CD8-positive, alpha-beta memory T cell (primary cell): Measurements from ENCODE around the gene GSTO2. TPM values are rescaled to one million over a fixed set of nuclear protein-coding genes. Genes with fewer than 3 reads are reported as not detected.

Experiments used
- CTCF ChIA-PET: fragments of 350-600 bp; sonication (Branson Sonifier 250); formaldehyde crosslinking; loops from one replicate; lab custom pipeline; 2021; ENCODE audit warnings: antibody characterized with exemption; lab: Charles Lee
- POLR2A ChIA-PET: fragments of 350-600 bp; sonication (Branson Sonifier 250); formaldehyde crosslinking; loops from one replicate; lab custom pipeline; 2021; ENCODE audit warnings: antibody characterized with exemption; lab: Charles Lee
- DNase-seq, 5 donors: peaks; one replicate each; pipeline versions ENCODE4 v3.0.0 to v3.0.0-alpha.2; 2020 to 2022; ENCODE audit warnings: mixed read lengths in 1 of 5
- H3K27ac ChIP-seq: one replicate; pipeline ENCODE4 v1.7.0; 2013; ENCODE audit warnings: low read depth, mild to moderate bottlenecking, low read length, moderate library complexity
- H3K27me3 ChIP-seq: 2 replicates; pipeline ENCODE4 v1.7.0; 2013; ENCODE audit warnings: low read length, mild to moderate bottlenecking; ENCODE audit not compliant: insufficient read depth, poor library complexity, severe bottlenecking
- H3K36me3 ChIP-seq: 2 replicates; pipeline ENCODE4 v1.7.0; 2013; ENCODE audit warnings: mild to moderate bottlenecking, low read length, moderate library complexity; ENCODE audit not compliant: insufficient read depth
- H3K4me1 ChIP-seq: 2 replicates; pipeline ENCODE4 v1.7.0; 2013; ENCODE audit warnings: mild to moderate bottlenecking, low read length, moderate library complexity; ENCODE audit not compliant: insufficient read depth
- H3K4me3 ChIP-seq: 2 replicates; pipeline ENCODE4 v1.7.0; 2013; ENCODE audit warnings: mild to moderate bottlenecking, low read length
- H3K9me3 ChIP-seq: 2 replicates; pipeline ENCODE4 v1.7.0; 2013; ENCODE audit warnings: mild to moderate bottlenecking, low read length
- H3K27ac Mint-ChIP-seq, 8 donors: one replicate each; pipeline ENCODE4 v1.8.0; 2020 to 2021; ENCODE audit warnings: mixed read lengths in 8 of 8, mild to moderate bottlenecking in 6 of 8, inconsistent platforms in 3 of 8, moderate library complexity in 3 of 8
- H3K27me3 Mint-ChIP-seq, 2 donors: one replicate each; pipeline ENCODE4 v1.8.0; 2020 to 2021; ENCODE audit warnings: mixed read lengths in 2 of 2, mild to moderate bottlenecking in 1 of 2, moderate library complexity in 1 of 2
- H3K36me3 Mint-ChIP-seq, 3 donors: one replicate each; pipeline ENCODE4 v1.8.0; 2020 to 2021; ENCODE audit warnings: mixed read lengths in 3 of 3, inconsistent platforms in 1 of 3, mild to moderate bottlenecking in 1 of 3
- H3K4me1 Mint-ChIP-seq, 3 donors: one replicate each; pipeline ENCODE4 v1.8.0; 2020 to 2021; ENCODE audit warnings: mixed read lengths in 3 of 3, inconsistent platforms in 1 of 3, mild to moderate bottlenecking in 1 of 3
- H3K4me3 Mint-ChIP-seq, 7 donors: one replicate each; pipeline ENCODE4 v1.8.0; 2020 to 2021; ENCODE audit warnings: mixed read lengths in 7 of 7, mild to moderate bottlenecking in 6 of 7, moderate library complexity in 4 of 7, inconsistent platforms in 2 of 7
- H3K9me3 Mint-ChIP-seq, 5 donors: one replicate each; pipeline ENCODE4 v1.8.0; 2020 to 2022; ENCODE audit warnings: mixed read lengths in 5 of 5, mild to moderate bottlenecking in 3 of 5, moderate library complexity in 2 of 5, inconsistent platforms in 1 of 5
- polyA plus RNA-seq: library from polyadenylated mRNA; unstranded; fragments of 300-500 nt; fragmentation: Illumina TruSeq; gene quantifications from one replicate; pipeline ENCODE4 v1.2.3, GENCODE V29; 2021
- total RNA-seq, 2 experiments: library from RNA; stranded (reverse); gene quantifications; one replicate each; pipeline ENCODE4 v1.2.3, GENCODE V29; 2021

GSTO2 gene
- total and polyA plus RNA-seq, 3 experiments from 2014 or later = 0.60 to 1.1 (median 0.93) TPM

DNA sequence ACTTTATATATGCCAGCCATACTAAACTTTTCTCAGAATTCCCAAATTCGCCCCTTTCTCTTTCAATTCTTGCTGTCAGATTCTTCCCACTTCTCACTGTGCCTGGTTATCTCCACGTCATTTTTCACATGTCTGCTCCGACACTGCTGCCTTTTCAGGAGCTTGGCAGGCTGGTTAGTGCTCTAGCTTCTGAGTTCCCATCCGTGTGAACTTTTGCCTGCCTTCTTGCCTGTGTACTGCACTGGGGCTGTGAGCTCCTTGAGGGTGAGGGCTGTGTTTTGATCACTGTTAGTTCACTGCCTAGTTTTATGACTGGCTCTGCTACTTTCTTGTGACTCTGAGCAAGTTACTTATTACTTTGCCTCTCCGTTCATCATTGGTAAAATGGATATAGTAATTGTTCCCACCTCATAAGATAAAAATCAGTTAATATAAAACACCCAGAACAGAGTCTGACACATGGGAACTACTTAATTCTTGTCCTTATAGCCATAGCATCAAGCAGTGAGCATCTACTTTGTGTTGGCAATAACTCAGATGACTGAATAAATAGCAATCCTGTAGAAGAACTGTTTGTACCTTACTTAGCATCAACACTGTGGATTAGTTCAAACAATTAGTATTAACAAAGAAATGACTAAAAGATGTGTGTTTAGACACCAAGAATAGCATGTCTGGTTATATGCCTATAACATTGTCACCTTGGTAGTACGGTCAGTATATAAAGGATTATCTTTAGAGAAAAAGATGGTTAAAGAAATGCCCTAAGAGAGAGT is 8.8 kb upstream of the GSTO2 start:
- Mint-ChIP-seq H3K27ac (peak overlapping the region; percentile 15 to 85 (median 64)), H3K4me1 (peaks cover 68 to 94% (median 82%) of the 10 kb centered on the region in 3 donors), H3K9me3 (no peaks in the 10 kb centered on the region), H3K27me3 (no peaks in the 10 kb centered on the region), H3K4me3 (peak overlapping the region in 6 of 7 donors; percentile 4 to 44 (median 12)), H3K36me3 (peaks cover 0 to 80% (median 21%) of the 10 kb centered on the region in 3 donors)
- peaks cover 65% of the 10 kb centered on the region for H3K4me1 ChIP-seq
- POLR2A ChIA-PET = no interaction called here
- DNase-seq = no peak
- H3K36me3 ChIP-seq = peaks cover 30% of the 10 kb centered on the region
- H3K4me3 ChIP-seq = no peak overlapping the region
- H3K27me3 ChIP-seq = no peaks in the 10 kb centered on the region
- CTCF ChIA-PET = interaction anchor here (8.2 kb wide), 1 partner anchor 16 kb away, joined by 57 read pairs; no protein-coding TSS in a partner anchor
- no peak overlapping the region for H3K27ac ChIP-seq
- H3K9me3 ChIP-seq = no peaks in the 10 kb centered on the region

- ChIA-PET CTCF (interaction anchor here (8.2 kb wide), 1 partner anchor 15 kb away, joined by 57 read pairs; no protein-coding TSS in a partner anchor), POLR2A (no interaction called here)
- Histone ChIP-seq H3K4me3 (no peak overlapping the region), H3K9me3 (no peaks in the 10 kb centered on the region), H3K27ac (no peak overlapping the region), H3K4me1 (peaks cover 70% of the 10 kb centered on the region), H3K27me3 (no peaks in the 10 kb centered on the region), H3K36me3 (peaks cover 36% of the 10 kb centered on the region)
- no peaks in the 10 kb centered on the region for H3K27me3 Mint-ChIP-seq
- no peak for DNase-seq
- H3K36me3 Mint-ChIP-seq = peaks cover 0 to 80% (median 21%) of the 10 kb centered on the region in 3 donors
- peaks cover 72 to 96% (median 84%) of the 10 kb centered on the region in 3 donors for H3K4me1 Mint-ChIP-seq
- no peaks in the 10 kb centered on the region for H3K9me3 Mint-ChIP-seq
- peak overlapping the region in 6 of 7 donors; percentile 5 to 44 (median 16) for H3K4me3 Mint-ChIP-seq
- H3K27ac Mint-ChIP-seq = peak overlapping the region; percentile 15 to 85 (median 64)
Observed at GRCh38 chr10:104260775-104261115, 8.2 kb upstream of the GSTO2 start.

DNA sequence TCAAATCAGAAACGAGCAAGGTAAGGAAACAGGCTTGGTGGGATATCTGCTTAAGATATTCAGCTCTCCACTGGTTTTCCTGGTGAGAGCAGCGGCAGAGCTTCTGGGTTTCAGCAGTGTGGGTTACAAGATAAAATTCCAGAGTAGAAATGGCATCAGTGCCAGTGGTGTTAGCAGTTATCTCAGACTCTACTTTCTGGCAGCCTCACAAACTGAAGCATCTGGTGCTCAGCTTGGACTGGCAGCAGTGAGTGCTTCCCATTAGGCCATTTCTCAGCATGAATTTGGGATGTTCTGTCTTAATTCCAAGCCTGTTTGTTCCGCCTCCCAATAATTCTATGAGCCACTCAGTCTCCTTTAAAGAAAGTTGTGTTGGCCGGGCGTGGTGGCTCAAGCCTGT is 6.9 kb upstream of the GSTO2 start:
- CTCF ChIA-PET = interaction anchor here (1.0 to 2.7 kb wide), 3 partner anchors 13 to 30 kb away, joined by 3 to 11 read pairs (median 5); no protein-coding TSS in a partner anchor
- H3K9me3 ChIP-seq = no peaks in the 10 kb centered on the region
- Mint-ChIP-seq H3K9me3 (no peaks in the 10 kb centered on the region), H3K27ac (peak overlapping the region in 6 of 8 donors; percentile 15 to 83 (median 72)), H3K27me3 (no peaks in the 10 kb centered on the region), H3K4me3 (no peak overlapping the region), H3K4me1 (peaks cover 70 to 96% (median 84%) of the 10 kb centered on the region in 3 donors), H3K36me3 (peaks cover 4 to 91% (median 28%) of the 10 kb centered on the region in 3 donors)
- no peak for DNase-seq
- H3K4me3 ChIP-seq = no peak overlapping the region
- no peaks in the 10 kb centered on the region for H3K27me3 ChIP-seq
- H3K36me3 ChIP-seq = peaks cover 46% of the 10 kb centered on the region
- no peak overlapping the region for H3K27ac ChIP-seq
- POLR2A ChIA-PET = no interaction called here
- peaks cover 70% of the 10 kb centered on the region for H3K4me1 ChIP-seq

DNA sequence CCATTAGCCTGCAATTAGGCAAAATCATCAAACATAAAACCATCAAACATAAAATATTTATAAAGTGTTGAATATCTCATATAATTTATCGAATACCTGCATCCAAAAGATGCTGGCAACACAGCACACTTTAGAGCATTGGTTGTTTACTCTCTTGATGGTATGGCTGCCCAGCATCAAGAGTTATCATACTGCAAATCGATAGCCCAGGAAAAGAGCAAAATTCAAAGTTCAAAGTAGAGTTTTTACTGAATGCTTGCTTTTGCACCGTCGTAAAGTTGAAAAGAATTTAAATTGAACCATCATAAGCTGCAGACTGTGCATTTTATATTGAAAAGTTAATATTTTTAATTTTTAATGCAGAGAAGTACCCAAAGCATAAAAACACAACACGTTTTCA is 4.2 kb upstream of the GSTO2 start:
- peaks cover 41% of the 10 kb centered on the region for H3K36me3 ChIP-seq
- peaks cover 4 to 90% (median 25%) of the 10 kb centered on the region in 3 donors for H3K36me3 Mint-ChIP-seq
- peaks cover 67% of the 10 kb centered on the region for H3K4me1 ChIP-seq
- DNase-seq = no peak
- no peak overlapping the region for H3K4me3 ChIP-seq
- no peaks in the 10 kb centered on the region for H3K27me3 ChIP-seq
- H3K9me3 Mint-ChIP-seq = no peaks in the 10 kb centered on the region
- H3K4me1 Mint-ChIP-seq = peaks cover 69 to 99% (median 84%) of the 10 kb centered on the region in 3 donors
- H3K27ac Mint-ChIP-seq = peak overlapping the region in 2 of 8 donors; percentile 15 to 80
- POLR2A ChIA-PET = interaction anchor here (1.1 kb wide), 1 partner anchor 10 kb away, joined by 3 read pairs; the partner anchor contains the start of gene GSTO1
- no peak overlapping the region for H3K4me3 Mint-ChIP-seq
- no peaks in the 10 kb centered on the region for H3K9me3 ChIP-seq
- H3K27me3 Mint-ChIP-seq = no peaks in the 10 kb centered on the region
- CTCF ChIA-PET = interaction anchor here (1.0 to 2.2 kb wide), 3 partner anchors 9 to 12 kb away, joined by 3 to 7 read pairs (median 4); partner anchors contain the start of gene GSTO1
- no peak overlapping the region for H3K27ac ChIP-seq

GRCh38 chr10:104267721-104268404 is 1.1 kb upstream of the GSTO2 start:
- Mint-ChIP-seq H3K4me3 (peak overlapping the region; percentile 89 to 98 (median 96)), H3K36me3 (peaks cover 4 to 59% (median 13%) of the 10 kb centered on the region in 3 donors), H3K27ac (peak overlapping the region; percentile 84 to 100 (median 98)), H3K27me3 (no peaks in the 10 kb centered on the region), H3K9me3 (no peaks in the 10 kb centered on the region), H3K4me1 (peaks cover 47 to 69% (median 61%) of the 10 kb centered on the region in 3 donors)
- ChIA-PET CTCF (interaction anchor here (1.4 to 2.1 kb wide), 3 partner anchors 13 to 380 kb away, joined by 5 to 6 read pairs (median 5); partner anchors contain the start of gene GSTO1), POLR2A (interaction anchor here (3.2 kb wide), 1 partner anchor 13 kb away, joined by 13 read pairs; the partner anchor contains the start of gene GSTO1)
- H3K4me1 ChIP-seq = peaks cover 51% of the 10 kb centered on the region
- H3K4me3 ChIP-seq = peak overlapping the region; percentile 78
- no peaks in the 10 kb centered on the region for H3K27me3 ChIP-seq
- no peaks in the 10 kb centered on the region for H3K9me3 ChIP-seq
- H3K27ac ChIP-seq = peak overlapping the region; percentile 82
- peaks cover 22% of the 10 kb centered on the region for H3K36me3 ChIP-seq
- peak in 1 of 5 donors; percentile 20 for DNase-seq

DNA sequence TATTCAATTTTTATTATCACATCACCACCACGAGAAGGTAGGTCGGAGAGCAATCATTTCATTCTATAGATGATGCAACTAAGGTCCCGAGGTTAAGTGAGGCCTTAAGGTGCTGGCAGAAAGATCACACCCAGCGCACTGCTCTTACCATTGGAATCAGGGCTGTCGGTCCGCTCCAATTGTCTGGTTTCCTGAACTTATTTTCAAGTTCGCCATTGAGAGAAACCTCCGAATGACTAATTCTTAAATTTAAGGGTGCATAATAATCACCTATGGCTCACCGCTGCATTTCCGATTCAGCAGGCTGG is 625 bp upstream of the GSTO2 start:
- H3K36me3 Mint-ChIP-seq = peaks cover 4 to 54% (median 13%) of the 10 kb centered on the region in 3 donors
- no peak for DNase-seq
- H3K4me1 Mint-ChIP-seq = peaks cover 47 to 64% (median 60%) of the 10 kb centered on the region in 3 donors
- Histone ChIP-seq H3K4me1 (peaks cover 51% of the 10 kb centered on the region), H3K9me3 (no peaks in the 10 kb centered on the region), H3K4me3 (peak overlapping the region; percentile 78), H3K27me3 (no peaks in the 10 kb centered on the region), H3K36me3 (peaks cover 18% of the 10 kb centered on the region), H3K27ac (peak overlapping the region; percentile 82)
- H3K9me3 Mint-ChIP-seq = no peaks in the 10 kb centered on the region
- CTCF ChIA-PET = interaction anchor here (2.1 kb wide), 1 partner anchor 83 kb away, joined by 6 read pairs; no protein-coding TSS in a partner anchor
- H3K4me3 Mint-ChIP-seq = peak overlapping the region; percentile 89 to 98 (median 96)
- POLR2A ChIA-PET = interaction anchor here (1.0 to 3.2 kb wide), 3 partner anchors 13 to 147 kb away, joined by 4 to 13 read pairs (median 6); partner anchors contain the start of genes GSTO1, ITPRIP and SFR1
- H3K27ac Mint-ChIP-seq = peak overlapping the region; percentile 84 to 100 (median 98)
- no peaks in the 10 kb centered on the region for H3K27me3 Mint-ChIP-seq

GRCh38 chr10:104273286-104273685 is 4.3 kb downstream of the GSTO2 start:
- ChIA-PET POLR2A (interaction anchor here (0.7 to 1.3 kb wide), 2 partner anchors 19 to 152 kb away, joined by 3 read pairs; partner anchors contain the start of genes GSTO1 and SFR1), CTCF (interaction anchor here (0.8 to 8.5 kb wide), 14 partner anchors 8 to 80 kb away, joined by 3 to 79 read pairs (median 14); partner anchors contain the start of genes CFAP58 and GSTO1)
- peak overlapping the region in 1 of 8 donors; percentile 20 for H3K27ac Mint-ChIP-seq
- Histone ChIP-seq H3K4me3 (no peak overlapping the region), H3K27me3 (no peaks in the 10 kb centered on the region), H3K36me3 (no peaks in the 10 kb centered on the region), H3K9me3 (no peaks in the 10 kb centered on the region), H3K27ac (no peak overlapping the region), H3K4me1 (peaks cover 10% of the 10 kb centered on the region)
- H3K4me3 Mint-ChIP-seq = no peak overlapping the region
- H3K27me3 Mint-ChIP-seq = peaks cover 8 to 24% of the 10 kb centered on the region in 2 donors
- H3K36me3 Mint-ChIP-seq = peaks cover 0 to 9% (median 0%) of the 10 kb centered on the region in 3 donors
- no peaks in the 10 kb centered on the region for H3K9me3 Mint-ChIP-seq
- no peak for DNase-seq
- H3K4me1 Mint-ChIP-seq = peaks cover 8 to 21% (median 11%) of the 10 kb centered on the region in 3 donors
